Central memory CD8-positive, alpha-beta T cell (primary cell): ENCODE measurements around the gene CCDC57.

Source experiments
- ATAC-seq: fragments of 150-1000 bp; cut with Tn5 transposase; replicated peaks from 2 replicates; pipeline ENCODE4 v1.10.0; 2022; ENCODE audit warnings: mild to moderate bottlenecking, moderate FRiP score, moderate number of reproducible peaks; ENCODE audit not compliant: poor library complexity, severe bottlenecking; ENCODE audit errors: extremely low read depth
- DNase-seq, 2 donors: peaks; one replicate each; pipeline ENCODE4 v3.0.0; 2021; ENCODE audit warnings: low spot score in 2 of 2
- H3K27ac Mint-ChIP-seq: one replicate; pipeline ENCODE4 v1.8.0; 2022; ENCODE audit warnings: low read depth, mild to moderate bottlenecking, moderate library complexity, mixed read lengths
- H3K27me3 Mint-ChIP-seq: one replicate; pipeline ENCODE4 v1.8.0; 2022; ENCODE audit warnings: mixed read lengths
- H3K36me3 Mint-ChIP-seq: one replicate; pipeline ENCODE4 v1.8.0; 2022; ENCODE audit warnings: mild to moderate bottlenecking, moderate library complexity, mixed read lengths; ENCODE audit not compliant: insufficient read depth
- H3K4me1 Mint-ChIP-seq: one replicate; pipeline ENCODE4 v1.8.0; 2022; ENCODE audit warnings: mixed read lengths
- H3K4me3 Mint-ChIP-seq: one replicate; pipeline ENCODE4 v1.8.0; 2022; ENCODE audit warnings: mild to moderate bottlenecking, moderate library complexity, mixed read lengths
- H3K9me3 Mint-ChIP-seq: one replicate; pipeline ENCODE4 v1.8.0; 2022; ENCODE audit warnings: mixed read lengths

CCDC57 gene

GRCh38 chr17:82098169-82098938 lies 114.3 kb downstream of the CCDC57 start, which contains the start of gene FASN:
Gene FASN (minus strand): TSS chr17:82098236. CDS start chr17:82096445, 1,791 bp downstream.
- H3K4me1 Mint-ChIP-seq: peaks cover 7% of the 10 kb centered on the region
- peaks cover 6% of the 10 kb centered on the region for H3K36me3 Mint-ChIP-seq
- peak; percentile 86 for ATAC-seq
- peak within 1 kb of the TSS; percentile 78 for H3K4me3 Mint-ChIP-seq
- H3K27me3 Mint-ChIP-seq: no peaks in the 10 kb centered on the region
- peak; percentile 79 to 83 for DNase-seq
- no peaks in the 10 kb centered on the region for H3K9me3 Mint-ChIP-seq
- H3K27ac Mint-ChIP-seq: peak within 1 kb of the TSS; percentile 84

DNA sequence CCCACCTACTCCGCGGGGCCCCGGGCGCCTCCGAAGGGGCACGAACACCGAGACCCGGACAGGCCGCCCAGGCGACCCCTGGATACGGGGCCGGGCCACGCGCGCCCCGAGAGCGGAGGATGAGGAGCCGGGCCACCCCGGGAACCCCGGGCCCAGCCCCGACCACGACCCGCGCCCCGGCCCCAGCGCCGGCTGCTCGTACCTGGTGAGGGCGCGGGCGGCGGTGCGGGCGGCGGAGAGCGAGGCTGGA lies 114.8 kb downstream of the CCDC57 start:
- H3K27me3 Mint-ChIP-seq: no peaks in the 10 kb centered on the region
- H3K36me3 Mint-ChIP-seq: peaks cover 8% of the 10 kb centered on the region
- H3K4me3 Mint-ChIP-seq: peak overlapping the region; percentile 62
- H3K9me3 Mint-ChIP-seq: no peaks in the 10 kb centered on the region
- H3K4me1 Mint-ChIP-seq: peaks cover 7% of the 10 kb centered on the region
- ATAC-seq (peak; percentile 3), DNase-seq (peak in 1 of 2 donors; percentile 28)
- H3K27ac Mint-ChIP-seq: no peak overlapping the region

- Mint-ChIP-seq H3K4me3 (peak overlapping the region; percentile 62), H3K27ac (no peak overlapping the region), H3K36me3 (peaks cover 8% of the 10 kb centered on the region), H3K27me3 (no peaks in the 10 kb centered on the region), H3K9me3 (no peaks in the 10 kb centered on the region), H3K4me1 (peaks cover 7% of the 10 kb centered on the region)
- DNase-seq: no peak
- ATAC-seq: peak; percentile 1
These were observed 115.3 kb downstream of the CCDC57 start for GRCh38 chr17:82097184-82097918.

GRCh38 chr17:82096709-82097183 lies 115.9 kb downstream of the CCDC57 start:
- ATAC-seq: no peak
- Mint-ChIP-seq H3K27ac (no peak overlapping the region), H3K4me3 (peak overlapping the region; percentile 62), H3K27me3 (no peaks in the 10 kb centered on the region), H3K36me3 (peaks cover 10% of the 10 kb centered on the region), H3K4me1 (peaks cover 7% of the 10 kb centered on the region), H3K9me3 (no peaks in the 10 kb centered on the region)
- DNase-seq: no peak

- Mint-ChIP-seq H3K4me1 (peaks cover 7% of the 10 kb centered on the region), H3K4me3 (peak overlapping the region; percentile 36), H3K36me3 (peaks cover 10% of the 10 kb centered on the region), H3K27me3 (no peaks in the 10 kb centered on the region), H3K27ac (peak overlapping the region; percentile 22), H3K9me3 (no peaks in the 10 kb centered on the region)
- ATAC-seq (no peak), DNase-seq (no peak)
These were observed 116.6 kb downstream of the CCDC57 start for GRCh38 chr17:82095777-82096708.

- H3K4me1 Mint-ChIP-seq: peaks cover 7% of the 10 kb centered on the region
- no peaks in the 10 kb centered on the region for H3K27me3 Mint-ChIP-seq
- H3K4me3 Mint-ChIP-seq: no peak overlapping the region
- no peak for DNase-seq
- no peak for ATAC-seq
- no peak overlapping the region for H3K27ac Mint-ChIP-seq
- H3K9me3 Mint-ChIP-seq: no peaks in the 10 kb centered on the region
- H3K36me3 Mint-ChIP-seq: peaks cover 10% of the 10 kb centered on the region
These were observed 117.5 kb downstream of the CCDC57 start for GRCh38 chr17:82094931-82095776.

DNA sequence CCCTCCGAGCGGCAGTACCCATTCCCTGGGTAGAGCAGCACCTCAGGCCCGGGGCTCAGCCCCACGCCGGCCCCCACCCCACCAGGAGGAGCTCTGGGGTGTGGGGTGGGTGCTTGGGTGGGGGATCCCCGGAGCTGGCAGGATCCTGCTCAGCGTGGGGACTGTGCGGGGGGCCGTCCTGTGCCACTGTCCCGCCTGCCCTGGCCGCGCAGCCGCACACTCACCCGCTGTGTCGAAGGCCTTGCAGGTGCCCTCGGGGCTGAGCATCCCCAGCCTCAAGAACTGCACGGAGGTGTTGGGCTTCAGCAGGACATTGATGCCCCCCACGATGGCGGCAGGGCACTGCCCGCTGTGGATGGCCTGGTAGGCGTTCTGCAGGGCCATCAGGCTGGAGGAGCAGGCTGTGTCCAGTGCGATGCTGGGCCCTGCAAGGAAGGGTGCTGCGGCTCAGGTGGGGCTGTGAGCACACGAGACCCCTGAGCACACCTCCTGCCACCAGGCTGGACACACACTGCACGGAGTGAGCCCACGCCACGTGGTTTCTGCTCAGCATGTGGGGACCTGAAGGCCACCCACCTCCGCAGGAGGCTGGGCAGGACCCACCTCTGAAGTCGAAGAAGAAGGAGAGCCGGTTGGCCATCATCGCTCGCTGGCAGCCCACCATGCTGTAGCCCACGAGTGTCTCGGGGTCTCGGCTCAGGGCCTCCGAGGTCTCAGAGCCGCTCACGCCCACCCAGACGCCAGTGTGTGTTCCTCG lies 119.5 kb downstream of the CCDC57 start:
- no peak for DNase-seq
- no peak for ATAC-seq

DNA sequence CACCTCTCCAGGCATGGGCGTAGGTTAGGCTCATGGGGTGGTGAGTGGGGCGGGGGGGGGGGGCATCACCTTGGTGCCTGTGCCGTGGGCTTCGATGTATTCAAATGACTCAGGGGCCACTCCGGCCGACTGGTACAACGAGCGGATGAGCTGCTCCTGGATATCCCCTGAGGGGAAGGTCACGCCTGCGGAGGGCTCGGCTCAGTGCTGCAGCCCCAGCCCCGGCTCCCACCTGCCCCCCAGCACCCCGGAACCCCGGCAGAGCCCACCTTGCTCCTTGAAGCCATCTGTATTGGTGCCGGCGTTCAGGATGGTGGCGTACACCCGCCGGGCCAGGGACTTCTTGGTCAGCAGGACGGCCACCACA lies 120.0 kb downstream of the CCDC57 start:
- Mint-ChIP-seq H3K4me1 (no peaks in the 10 kb centered on the region), H3K9me3 (no peaks in the 10 kb centered on the region), H3K27me3 (no peaks in the 10 kb centered on the region), H3K36me3 (peaks cover 14% of the 10 kb centered on the region), H3K27ac (no peak overlapping the region), H3K4me3 (no peak overlapping the region)
- ATAC-seq: no peak
- no peak for DNase-seq

More for the DNA sequence above, 119.5 kb downstream of the CCDC57 start:
- H3K4me3 Mint-ChIP-seq: no peak overlapping the region
- H3K4me1 Mint-ChIP-seq: no peaks in the 10 kb centered on the region
- H3K27me3 Mint-ChIP-seq: no peaks in the 10 kb centered on the region
- no peaks in the 10 kb centered on the region for H3K9me3 Mint-ChIP-seq
- peaks cover 13% of the 10 kb centered on the region for H3K36me3 Mint-ChIP-seq
- H3K27ac Mint-ChIP-seq: no peak overlapping the region

GRCh38 chr17:82092094-82092586 lies 120.5 kb downstream of the CCDC57 start:
- H3K36me3 Mint-ChIP-seq: peaks cover 14% of the 10 kb centered on the region
- no peaks in the 10 kb centered on the region for H3K4me1 Mint-ChIP-seq
- H3K27ac Mint-ChIP-seq: no peak overlapping the region
- no peak for DNase-seq
- H3K27me3 Mint-ChIP-seq: no peaks in the 10 kb centered on the region
- no peak for ATAC-seq
- H3K4me3 Mint-ChIP-seq: no peak overlapping the region
- H3K9me3 Mint-ChIP-seq: no peaks in the 10 kb centered on the region

- Mint-ChIP-seq H3K4me1 (no peaks in the 10 kb centered on the region), H3K4me3 (no peak overlapping the region), H3K9me3 (no peaks in the 10 kb centered on the region), H3K36me3 (peaks cover 17% of the 10 kb centered on the region), H3K27me3 (no peaks in the 10 kb centered on the region), H3K27ac (no peak overlapping the region)
- ATAC-seq (no peak), DNase-seq (no peak)
These were observed 121.2 kb downstream of the CCDC57 start for GRCh38 chr17:82091264-82092066.
